ENCODE data around the gene CES3.
"Not testable (repeated sequence)": the region's sequence is repeated elsewhere in the genome, so short reads cannot be mapped to it uniquely, and the experiment has no call there.

The CES3 gene

GRCh38 chr16:66926171-66926947, 34.7 kb upstream of the CES3 start:
- in situ Hi-C loops (cut with MboI; ENCODE audit: low sequenced_read_pairs): no loop called here

DNA sequence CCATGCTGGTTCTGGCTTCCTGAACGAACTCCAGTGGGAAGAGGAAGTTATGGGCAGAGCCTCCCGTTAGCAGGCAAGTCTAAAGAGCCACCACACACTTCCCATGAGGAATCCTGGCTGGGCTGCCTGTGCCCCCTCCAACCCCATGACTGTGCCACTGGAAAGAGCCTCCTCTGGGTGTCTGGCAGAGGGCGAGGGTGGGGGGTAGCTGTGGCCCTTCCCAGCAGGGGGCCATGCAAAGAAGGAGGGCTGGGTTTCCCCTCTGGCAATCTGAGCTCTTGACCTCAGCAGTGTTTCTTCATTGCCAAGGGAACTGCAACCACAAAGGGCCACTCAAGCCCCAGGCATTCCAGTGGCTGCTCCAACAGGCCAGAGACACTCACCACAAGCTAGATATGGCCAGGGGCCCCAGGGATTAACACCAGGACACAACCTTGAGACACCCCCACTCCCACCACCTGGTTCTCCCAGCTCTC, 34.1 kb upstream of the CES3 start:
- in situ Hi-C loops (cut with MboI; ENCODE audit: low sequenced_read_pairs): no loop called here

GRCh38 chr16:66927918-66928649, 33.0 kb upstream of the CES3 start:
- in situ Hi-C loops (cut with MboI; ENCODE audit: low sequenced_read_pairs): no loop called here

DNA sequence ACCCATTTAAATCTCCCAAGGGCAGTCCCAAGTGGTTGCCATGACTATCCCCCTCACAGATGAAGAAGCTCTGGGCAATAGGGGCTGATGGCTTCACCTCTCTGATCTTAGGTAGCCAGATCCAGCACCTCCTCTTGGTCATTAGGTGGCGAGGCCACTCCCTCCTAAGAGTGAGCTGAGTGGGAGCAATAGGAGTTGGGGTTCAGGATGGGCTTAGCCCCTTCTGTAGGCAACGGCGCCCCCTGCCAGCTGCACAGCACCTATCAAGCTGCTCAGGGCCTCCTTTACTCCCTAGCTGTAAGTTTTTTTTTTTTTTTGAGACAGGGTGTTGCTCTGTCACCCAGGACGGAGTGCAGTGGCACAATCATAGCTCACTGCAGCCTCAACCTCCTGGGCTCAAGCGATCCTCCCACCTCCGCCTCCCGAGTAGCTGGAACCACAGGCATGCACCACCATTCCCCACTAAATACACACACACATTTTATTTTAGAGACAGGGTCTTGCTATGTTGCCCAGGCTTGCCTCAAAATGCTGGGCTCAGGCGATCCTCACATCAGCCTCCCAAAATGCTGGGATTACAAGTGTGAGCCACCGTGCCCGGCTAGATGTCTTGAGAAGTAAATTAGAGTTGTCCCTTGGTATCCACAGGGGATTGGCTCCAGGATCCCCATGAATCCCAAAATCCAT, 32.2 kb upstream of the CES3 start:
- in situ Hi-C loops (cut with MboI; ENCODE audit: low sequenced_read_pairs): no loop called here

GRCh38 chr16:66930189-66930588, 30.9 kb upstream of the CES3 start:
- in situ Hi-C loops (cut with MboI; ENCODE audit: low sequenced_read_pairs): no loop called here

DNA sequence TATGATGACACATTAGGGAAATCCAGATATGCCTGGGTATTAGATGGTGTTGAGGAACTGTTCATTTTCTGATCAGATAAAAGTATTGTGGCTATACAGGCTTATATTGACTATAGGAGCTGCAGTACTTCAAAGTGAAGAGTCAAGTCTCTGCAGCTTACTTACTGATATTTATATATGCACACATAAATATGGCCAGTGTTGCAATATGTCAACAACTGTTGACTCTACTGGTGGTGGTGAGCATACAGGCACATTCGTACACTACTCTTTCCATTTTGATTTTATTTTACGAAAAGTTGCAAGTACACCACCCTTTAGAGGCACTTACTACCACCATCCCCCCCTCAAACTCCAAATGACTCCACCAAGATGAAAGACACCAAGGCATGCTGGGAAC, 29.4 kb upstream of the CES3 start:
- in situ Hi-C loops (cut with MboI; ENCODE audit: low sequenced_read_pairs): no loop called here

GRCh38 chr16:66932076-66932475, 29.0 kb upstream of the CES3 start:
- in situ Hi-C loops (cut with MboI; ENCODE audit: low sequenced_read_pairs): no loop called here

GRCh38 chr16:66933776-66934137, 27.3 kb upstream of the CES3 start:
- in situ Hi-C loops (cut with MboI; ENCODE audit: low sequenced_read_pairs): no loop called here

DNA sequence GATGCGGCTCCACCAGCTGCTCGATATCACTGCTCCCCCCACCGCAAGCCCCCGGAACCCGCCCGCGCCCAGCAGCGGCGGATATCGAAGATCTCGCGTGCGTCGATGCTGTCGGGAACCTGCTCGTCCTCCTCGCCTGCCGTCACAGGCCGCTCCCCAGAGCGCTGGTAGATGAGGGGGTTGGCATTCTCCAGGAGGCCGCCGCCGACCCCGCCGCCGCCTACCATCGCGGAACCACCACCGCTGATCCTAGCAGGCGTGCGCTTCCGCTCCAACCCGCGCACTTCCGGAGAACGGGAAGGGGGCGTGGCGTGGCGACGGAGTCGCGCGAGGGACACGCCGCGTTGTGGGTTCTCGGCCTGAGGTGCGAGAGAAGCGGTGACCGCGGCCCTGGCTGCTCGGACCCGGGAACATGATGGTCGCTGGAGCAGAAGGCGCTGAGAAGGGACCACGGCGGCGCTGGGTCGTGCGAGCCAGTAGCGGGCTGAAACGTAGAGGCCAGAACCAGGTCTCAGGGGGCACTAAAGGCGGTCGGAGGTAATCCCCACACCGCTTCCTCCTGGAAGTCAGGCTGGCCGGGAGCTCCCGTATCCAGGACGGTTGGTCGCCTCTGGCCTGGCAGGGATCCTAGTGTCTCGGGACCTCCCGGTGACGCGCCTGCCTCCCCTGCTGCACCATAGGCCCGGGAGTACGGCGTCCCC, 26.8 kb upstream of the CES3 start, which contains the start of gene CIAO2B:
CIAO2B (minus strand) TSS at position 265 of the 701 bp plus-strand sequence; CDS start at position 227, 38 bp downstream.
- in situ Hi-C loops (cut with MboI; ENCODE audit: low sequenced_read_pairs): no loop called here

- in situ Hi-C loops (cut with MboI; ENCODE audit: low sequenced_read_pairs): not testable (repeated sequence)
These were observed 26.2 kb upstream of the CES3 start for GRCh38 chr16:66934839-66935313.

- in situ Hi-C loops (cut with MboI; ENCODE audit: low sequenced_read_pairs): no loop called here
These were observed 25.6 kb upstream of the CES3 start, which contains the start of gene CES2 for GRCh38 chr16:66935314-66936011. CES2 (plus strand) TSS chr16:66935516; CDS start chr16:66935636, 120 bp downstream.

GRCh38 chr16:66936462-66936861, 24.6 kb upstream of the CES3 start:
- in situ Hi-C loops (cut with MboI; ENCODE audit: low sequenced_read_pairs): no loop called here

DNA sequence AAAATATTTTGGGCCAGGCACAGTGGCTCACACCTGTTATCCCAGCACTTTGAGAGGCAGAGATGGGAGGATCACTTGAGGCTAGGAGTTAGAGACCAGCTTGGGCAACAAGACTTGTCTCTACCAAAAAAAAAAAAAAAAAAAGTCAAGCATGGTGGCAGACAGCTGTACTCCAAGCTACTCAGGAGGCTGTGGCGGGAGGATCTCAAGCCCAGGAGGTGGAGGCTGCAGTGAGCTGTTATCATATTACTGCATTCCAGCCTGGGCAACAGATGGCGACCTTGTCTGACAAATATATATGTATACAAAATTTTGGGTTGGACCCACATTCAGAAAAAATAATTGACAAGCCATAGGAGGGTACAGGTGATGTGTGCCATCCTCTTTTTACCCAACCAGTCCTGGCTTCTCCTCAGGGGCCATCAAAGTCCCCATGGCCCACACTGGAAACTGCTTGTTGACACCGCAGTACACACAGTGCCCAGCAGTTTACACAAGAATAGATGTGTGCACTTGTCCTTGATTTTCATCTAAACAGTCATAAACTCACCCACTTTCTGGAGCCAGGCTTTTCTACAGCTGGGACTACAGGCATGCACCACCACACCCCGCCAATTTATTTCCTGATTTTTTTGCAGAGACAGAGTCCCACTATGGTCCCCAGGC, 24.0 kb upstream of the CES3 start:
- in situ Hi-C loops (cut with MboI; ENCODE audit: low sequenced_read_pairs): no loop called here

DNA sequence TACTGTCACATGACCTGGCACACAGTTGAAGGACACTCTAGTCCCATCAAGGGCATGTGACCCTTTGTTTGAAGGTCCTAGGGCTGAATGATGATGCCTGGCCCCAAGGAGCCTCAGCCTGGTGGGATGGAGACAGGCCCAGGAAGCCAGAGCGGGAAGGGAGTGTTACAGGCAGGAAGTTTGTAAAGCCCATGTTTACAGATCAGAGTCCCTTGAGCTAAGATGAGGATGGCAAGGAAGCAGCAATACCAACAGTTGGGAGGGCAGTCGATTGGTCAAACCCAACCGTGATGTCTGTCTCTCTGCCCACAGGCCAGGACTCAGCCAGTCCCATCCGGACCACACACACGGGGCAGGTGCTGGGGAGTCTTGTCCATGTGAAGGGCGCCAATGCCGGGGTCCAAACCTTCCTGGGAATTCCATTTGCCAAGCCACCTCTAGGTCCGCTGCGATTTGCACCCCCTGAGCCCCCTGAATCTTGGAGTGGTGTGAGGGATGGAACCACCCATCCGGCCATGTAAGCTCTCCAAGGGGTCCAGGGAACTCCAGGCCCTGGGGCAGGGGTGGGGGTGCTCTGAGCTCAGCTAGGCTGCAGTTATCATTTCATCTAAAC, 23.2 kb upstream of the CES3 start:
- in situ Hi-C loops (cut with MboI; ENCODE audit: low sequenced_read_pairs): no loop called here

- in situ Hi-C loops (cut with MboI; ENCODE audit: low sequenced_read_pairs): no loop called here
These were observed 21.7 kb upstream of the CES3 start for GRCh38 chr16:66939366-66939765.

DNA sequence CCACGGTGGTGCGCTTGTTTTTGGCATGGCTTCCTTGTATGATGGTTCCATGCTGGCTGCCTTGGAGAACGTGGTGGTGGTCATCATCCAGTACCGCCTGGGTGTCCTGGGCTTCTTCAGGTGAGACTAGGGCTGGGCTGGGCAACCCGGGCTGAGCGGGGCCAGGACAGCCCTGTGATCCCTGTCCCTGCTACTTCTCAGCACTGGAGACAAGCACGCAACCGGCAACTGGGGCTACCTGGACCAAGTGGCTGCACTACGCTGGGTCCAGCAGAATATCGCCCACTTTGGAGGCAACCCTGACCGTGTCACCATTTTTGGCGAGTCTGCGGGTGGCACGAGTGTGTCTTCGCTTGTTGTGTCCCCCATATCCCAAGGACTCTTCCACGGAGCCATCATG, 20.8 kb upstream of the CES3 start:
- in situ Hi-C loops (cut with MboI; ENCODE audit: low sequenced_read_pairs): no loop called here

DNA sequence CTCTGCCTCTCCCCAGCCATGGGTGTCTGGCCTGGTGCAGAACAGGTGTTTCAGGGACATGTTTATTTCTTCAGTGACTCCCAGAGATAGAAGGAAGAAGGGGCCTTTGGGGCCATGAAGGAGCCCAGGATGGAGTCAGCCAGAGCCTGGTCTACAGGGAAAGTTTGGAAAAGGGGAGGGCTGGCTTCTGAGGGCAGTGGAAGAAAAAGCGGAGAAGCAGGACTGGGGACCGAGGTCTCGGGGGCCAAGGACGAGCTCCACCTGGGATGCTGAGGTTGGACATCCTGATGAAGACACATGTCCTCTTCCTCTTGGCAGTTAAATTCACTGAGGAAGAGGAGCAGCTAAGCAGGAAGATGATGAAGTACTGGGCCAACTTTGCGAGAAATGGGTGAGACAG, 18.1 kb upstream of the CES3 start:
- in situ Hi-C loops (cut with MboI; ENCODE audit: low sequenced_read_pairs): no loop called here

DNA sequence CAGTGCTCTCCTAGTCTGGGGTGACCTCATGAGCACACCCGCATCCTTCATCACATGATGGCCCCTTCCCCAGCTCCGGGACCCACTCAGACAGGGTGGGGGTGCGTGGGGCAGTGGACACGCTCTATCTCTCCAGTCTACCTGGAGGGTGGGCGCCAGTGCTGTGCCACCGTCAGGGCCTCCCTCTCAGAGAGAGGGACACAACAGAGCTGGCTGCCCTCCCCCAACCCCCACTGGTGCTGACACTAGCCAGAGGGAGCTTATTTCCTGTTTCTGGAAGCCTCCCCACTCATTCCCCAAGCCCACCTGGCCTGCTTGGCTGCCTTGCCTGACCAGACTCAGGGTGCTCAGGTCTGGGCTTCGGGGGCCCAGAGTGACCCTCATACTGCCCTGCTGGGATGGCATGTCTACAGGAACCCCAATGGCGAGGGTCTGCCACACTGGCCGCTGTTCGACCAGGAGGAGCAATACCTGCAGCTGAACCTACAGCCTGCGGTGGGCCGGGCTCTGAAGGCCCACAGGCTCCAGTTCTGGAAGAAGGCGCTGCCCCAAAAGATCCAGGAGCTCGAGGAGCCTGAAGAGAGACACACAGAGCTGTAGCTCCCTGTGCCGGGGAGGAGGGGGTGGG, 17.5 kb upstream of the CES3 start:
- in situ Hi-C loops (cut with MboI; ENCODE audit: low sequenced_read_pairs): no loop called here

DNA sequence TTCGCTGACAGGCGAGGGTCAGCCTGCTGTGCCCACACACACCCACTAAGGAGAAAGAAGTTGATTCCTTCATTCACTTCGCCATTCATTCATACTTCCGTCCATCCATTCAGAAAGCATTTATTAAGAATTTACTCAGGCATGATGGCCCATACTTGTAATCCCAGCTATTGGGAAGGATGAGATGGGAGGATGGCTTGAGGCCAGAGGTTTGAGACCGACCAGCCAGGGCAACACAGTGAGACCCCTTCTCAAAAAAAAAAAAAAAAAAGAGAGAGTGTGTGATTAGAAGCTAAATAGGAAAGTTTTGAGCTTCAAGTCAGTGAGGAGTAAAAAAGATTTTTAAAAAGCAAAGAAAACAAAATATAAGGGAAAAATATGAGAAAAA, 17.0 kb upstream of the CES3 start:
- in situ Hi-C loops (cut with MboI; ENCODE audit: low sequenced_read_pairs): no loop called here

Data from HL-60/S4 treated with phorbol 12-myristate 13-acetate at 8.2 ng/mL for 4 days and 3 days (cell line).